Type B pancreatic cell (in vitro differentiated cells): ENCODE data around the gene SLC44A2. TPM values are rescaled to one million over a fixed set of nuclear protein-coding genes. Genes with fewer than 3 reads are reported as not detected.

Experiments used
- DNase-seq: peaks from one replicate; pipeline ENCODE4 v3.0.0; 2021; ENCODE audit warnings: mixed read lengths; ENCODE audit not compliant: unreplicated experiment; ENCODE audit errors: extremely low spot score
- H3K27ac Mint-ChIP-seq: 2 replicates; pipeline ENCODE4 v1.8.0; 2021; ENCODE audit warnings: mild to moderate bottlenecking, mixed read lengths
- H3K27me3 Mint-ChIP-seq: 2 replicates; pipeline ENCODE4 v1.8.0; 2021; ENCODE audit warnings: mixed read lengths
- H3K36me3 Mint-ChIP-seq: 2 replicates; pipeline ENCODE4 v1.8.0; 2021; ENCODE audit warnings: mixed read lengths
- H3K4me1 Mint-ChIP-seq: one replicate; pipeline ENCODE4 v1.8.0; 2021; ENCODE audit warnings: mixed read lengths; ENCODE audit not compliant: unreplicated experiment
- H3K4me3 Mint-ChIP-seq: 2 replicates; pipeline ENCODE4 v1.8.0; 2021; ENCODE audit warnings: mild to moderate bottlenecking, mixed read lengths
- H3K9me3 Mint-ChIP-seq: 2 replicates; pipeline ENCODE4 v1.8.0; 2021; ENCODE audit warnings: mixed read lengths
- CTCF ChIP-seq: fragments of 200-600 bp; sonication (generic); conservative IDR thresholded peaks from 2 replicates; pipeline ENCODE4 v1.5.0; 2021; ENCODE audit warnings: antibody characterized with exemption, mild to moderate bottlenecking
- total RNA-seq: library from RNA; stranded (reverse); gene quantifications from 2 replicates; pipeline ENCODE4 v1.2.1, GENCODE V29; 2021; ENCODE audit warnings: low replicate concordance

SLC44A2 gene
- total RNA-seq, 1 donor from 2014 or later, result 148 TPM

GRCh38 chr19:10618846-10619245, 6.5 kb upstream of the SLC44A2 start:
- Mint-ChIP-seq H3K4me3 (no peak overlapping the region), H3K27me3 (no peaks in the 10 kb centered on the region), H3K9me3 (no peaks in the 10 kb centered on the region), H3K27ac (peak overlapping the region; percentile 43), H3K36me3 (peaks cover 5% of the 10 kb centered on the region), H3K4me1 (peaks cover 6% of the 10 kb centered on the region)
- no peak for DNase-seq
- no peak for TF ChIP-seq CTCF

DNA sequence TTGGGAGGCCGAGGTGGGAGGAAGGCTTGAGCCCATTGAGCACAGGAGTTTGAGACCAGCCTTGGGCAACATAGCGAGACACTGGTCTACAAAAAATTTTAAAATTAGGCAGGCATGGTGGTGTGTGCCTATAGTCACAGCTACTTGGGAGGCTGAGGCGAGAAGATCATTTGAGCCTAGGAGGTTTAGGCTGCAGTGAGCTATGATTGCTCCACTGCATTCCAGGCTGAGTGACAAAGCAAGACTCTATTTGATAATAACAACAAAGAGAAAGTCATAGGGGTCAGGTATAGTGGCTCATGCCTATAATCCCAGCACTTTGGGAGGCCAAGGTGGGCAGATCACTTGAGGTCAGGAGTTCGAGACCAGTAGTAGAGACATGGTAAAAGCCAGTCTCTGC, 4.6 kb upstream of the SLC44A2 start:
- Mint-ChIP-seq H3K27ac (peak overlapping the region; percentile 85), H3K36me3 (peaks cover 5% of the 10 kb centered on the region), H3K27me3 (no peaks in the 10 kb centered on the region), H3K4me3 (peak overlapping the region; percentile 19), H3K4me1 (peaks cover 7% of the 10 kb centered on the region), H3K9me3 (no peaks in the 10 kb centered on the region)
- TF ChIP-seq CTCF, result no peak
- DNase-seq, result no peak

GRCh38 chr19:10621966-10622365, 3.4 kb upstream of the SLC44A2 start:
- DNase-seq, result no peak
- peaks cover 5% of the 10 kb centered on the region for H3K36me3 Mint-ChIP-seq
- TF ChIP-seq CTCF, result no peak
- H3K27me3 Mint-ChIP-seq, result no peaks in the 10 kb centered on the region
- no peaks in the 10 kb centered on the region for H3K9me3 Mint-ChIP-seq
- H3K4me3 Mint-ChIP-seq, result no peak overlapping the region
- peaks cover 11% of the 10 kb centered on the region for H3K4me1 Mint-ChIP-seq
- peak overlapping the region; percentile 61 for H3K27ac Mint-ChIP-seq

GRCh38 chr19:10624585-10624984, 768 bp upstream of the SLC44A2 start:
- Mint-ChIP-seq H3K36me3 (peaks cover 15% of the 10 kb centered on the region), H3K9me3 (no peaks in the 10 kb centered on the region), H3K27me3 (no peaks in the 10 kb centered on the region), H3K4me3 (peak overlapping the region; percentile 86), H3K27ac (peak overlapping the region; percentile 87), H3K4me1 (peaks cover 11% of the 10 kb centered on the region)
- no peak for DNase-seq
- no peak for TF ChIP-seq CTCF

DNA sequence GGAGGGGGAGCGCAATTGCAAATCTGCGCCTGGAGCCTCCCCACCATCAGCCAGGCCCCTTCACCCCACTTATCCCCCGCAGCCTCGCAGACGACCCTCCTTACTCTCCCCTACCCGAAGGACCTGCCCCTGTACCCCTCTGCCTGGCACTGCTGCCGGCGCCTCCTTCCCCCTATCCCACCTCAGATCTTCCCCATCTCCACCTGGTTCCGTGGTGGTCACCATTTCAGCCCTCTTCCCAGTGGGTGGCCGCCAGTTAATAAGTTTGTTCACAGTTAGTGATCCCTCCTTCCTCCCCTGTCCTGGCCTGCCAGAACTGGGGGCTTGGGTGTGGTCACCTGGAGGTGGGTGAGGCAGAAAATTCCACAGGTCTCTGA, 397 bp downstream of the SLC44A2 start:
- peaks cover 15% of the 10 kb centered on the region for H3K36me3 Mint-ChIP-seq
- H3K4me3 Mint-ChIP-seq, result peak overlapping the region; percentile 93
- H3K4me1 Mint-ChIP-seq, result peaks cover 11% of the 10 kb centered on the region
- H3K27ac Mint-ChIP-seq, result peak overlapping the region; percentile 97
- TF ChIP-seq CTCF, result no peak
- no peaks in the 10 kb centered on the region for H3K27me3 Mint-ChIP-seq
- H3K9me3 Mint-ChIP-seq, result no peaks in the 10 kb centered on the region
- DNase-seq, result no peak

DNA sequence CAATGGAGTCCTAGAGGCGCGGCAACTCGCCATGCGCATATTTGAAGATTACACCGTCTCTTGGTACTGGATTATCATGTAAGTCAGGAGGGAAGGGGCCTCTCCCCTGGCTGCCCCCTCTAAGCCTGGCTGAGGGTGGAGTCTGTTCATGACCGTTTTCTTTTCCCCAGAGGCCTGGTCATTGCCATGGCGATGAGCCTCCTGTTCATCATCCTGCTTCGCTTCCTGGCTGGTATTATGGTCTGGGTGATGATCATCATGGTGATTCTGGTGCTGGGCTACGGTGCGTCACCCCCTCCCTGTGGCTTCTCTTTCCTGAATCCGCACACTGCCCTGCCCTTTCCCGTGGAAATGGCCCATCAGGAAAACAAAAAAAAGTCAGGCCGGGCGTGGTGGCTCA, 6.5 kb downstream of the SLC44A2 start:
- H3K4me1 Mint-ChIP-seq, result no peaks in the 10 kb centered on the region
- H3K27ac Mint-ChIP-seq, result no peak overlapping the region
- no peak overlapping the region for H3K4me3 Mint-ChIP-seq
- H3K36me3 Mint-ChIP-seq, result peaks cover 28% of the 10 kb centered on the region
- TF ChIP-seq CTCF, result no peak
- no peaks in the 10 kb centered on the region for H3K9me3 Mint-ChIP-seq
- no peak for DNase-seq
- H3K27me3 Mint-ChIP-seq, result no peaks in the 10 kb centered on the region
